HAP-1 (cell line): ENCODE results near the gene FRMD5.

Experiments
- DNase-seq, 2 experiments: peaks; one replicate each; pipeline ENCODE4 v3.0.0-alpha.2; 2016 to 2020; ENCODE audit warnings: low spot score in 2 of 2
- H3K27me3 ChIP-seq: fragments of 250-450 bp; sonication (Bioruptor Pico); 2 replicates; pipeline ENCODE4 v1.5.1; 2020; ENCODE audit warnings: low read depth, mild to moderate bottlenecking, moderate library complexity
- H3K36me3 ChIP-seq: fragments of 250-450 bp; sonication (Bioruptor Pico); replicated peaks from 2 replicates; pipeline ENCODE4 v1.5.1; 2020; ENCODE audit warnings: mild to moderate bottlenecking
- H3K4me1 ChIP-seq: fragments of 250-450 bp; sonication (Bioruptor Pico); 2 replicates; pipeline ENCODE4 v1.5.1; 2020; ENCODE audit warnings: mild to moderate bottlenecking
- H3K4me3 ChIP-seq: fragments of 250-450 bp; sonication (Bioruptor Pico); 2 replicates; pipeline ENCODE4 v1.5.1; 2020; ENCODE audit warnings: mild to moderate bottlenecking, moderate library complexity
- H3K9me3 ChIP-seq: fragments of 250-450 bp; sonication (Bioruptor Pico); 2 replicates; pipeline ENCODE4 v1.5.1; 2020; ENCODE audit warnings: mild to moderate bottlenecking, moderate library complexity
- in situ Hi-C: fragments of 300-500 bp; cut with MboI; formaldehyde crosslinking; loops from 3 replicates; pipeline ENCODE4 v1.14.3; 2020; ENCODE audit warnings: low sequenced_read_pairs, inconsistent platforms, mixed read lengths

FRMD5 gene

GRCh38 chr15:44101286-44101685, 93.8 kb downstream of the FRMD5 start:
- no peaks in the 10 kb centered on the region for H3K36me3 ChIP-seq
- H3K4me1 ChIP-seq = peaks cover 12% of the 10 kb centered on the region
- DNase-seq = no peak
- no peaks in the 10 kb centered on the region for H3K9me3 ChIP-seq
- H3K27me3 ChIP-seq = no peaks in the 10 kb centered on the region
- no peak overlapping the region for H3K4me3 ChIP-seq
- in situ Hi-C loops = no loop called here

- Histone ChIP-seq H3K9me3 (no peaks in the 10 kb centered on the region), H3K4me1 (peaks cover 12% of the 10 kb centered on the region), H3K36me3 (no peaks in the 10 kb centered on the region), H3K4me3 (no peak overlapping the region), H3K27me3 (no peaks in the 10 kb centered on the region)
- in situ Hi-C loops = no loop called here
- DNase-seq = no peak
Measured at GRCh38 chr15:44099671-44100070, 95.4 kb downstream of the FRMD5 start.

GRCh38 chr15:44097552-44097951, 97.5 kb downstream of the FRMD5 start:
- Histone ChIP-seq H3K4me3 (no peak overlapping the region), H3K9me3 (no peaks in the 10 kb centered on the region), H3K27me3 (no peaks in the 10 kb centered on the region), H3K4me1 (peaks cover 6% of the 10 kb centered on the region), H3K36me3 (no peaks in the 10 kb centered on the region)
- in situ Hi-C loops = no loop called here
- no peak for DNase-seq

- Histone ChIP-seq H3K9me3 (no peaks in the 10 kb centered on the region), H3K36me3 (no peaks in the 10 kb centered on the region), H3K27me3 (no peaks in the 10 kb centered on the region), H3K4me3 (no peak overlapping the region), H3K4me1 (peaks cover 6% of the 10 kb centered on the region; the same call in 1 of the 2 replicates)
- in situ Hi-C loops = no loop called here
- no peak for DNase-seq
Measured at GRCh38 chr15:44096596-44096995, 98.5 kb downstream of the FRMD5 start.

GRCh38 chr15:44094781-44095180, 100.3 kb downstream of the FRMD5 start:
- Histone ChIP-seq H3K27me3 (no peaks in the 10 kb centered on the region), H3K36me3 (no peaks in the 10 kb centered on the region), H3K4me1 (peaks cover 6% of the 10 kb centered on the region; the same call in 1 of the 2 replicates), H3K9me3 (no peaks in the 10 kb centered on the region), H3K4me3 (no peak overlapping the region)
- DNase-seq = no peak
- in situ Hi-C loops = no loop called here

GRCh38 chr15:44093836-44094235, 101.2 kb downstream of the FRMD5 start:
- no peak for DNase-seq
- H3K4me1 ChIP-seq = peaks cover 4% of the 10 kb centered on the region; the same call in 1 of the 2 replicates
- in situ Hi-C loops = no loop called here
- H3K9me3 ChIP-seq = no peaks in the 10 kb centered on the region
- H3K4me3 ChIP-seq = no peak overlapping the region
- H3K36me3 ChIP-seq = no peaks in the 10 kb centered on the region
- H3K27me3 ChIP-seq = no peaks in the 10 kb centered on the region

GRCh38 chr15:44092221-44092620, 102.8 kb downstream of the FRMD5 start:
- Histone ChIP-seq H3K4me1 (no peaks in the 10 kb centered on the region), H3K4me3 (no peak overlapping the region), H3K27me3 (no peaks in the 10 kb centered on the region), H3K9me3 (no peaks in the 10 kb centered on the region), H3K36me3 (no peaks in the 10 kb centered on the region)
- no peak for DNase-seq
- in situ Hi-C loops = no loop called here

GRCh38 chr15:44087578-44088465, 107.2 kb downstream of the FRMD5 start:
- in situ Hi-C loops = no loop called here
- H3K4me3 ChIP-seq = no peak overlapping the region
- DNase-seq = no peak
- no peaks in the 10 kb centered on the region for H3K36me3 ChIP-seq
- no peaks in the 10 kb centered on the region; the same call in 1 of the 2 replicates for H3K4me1 ChIP-seq
- H3K9me3 ChIP-seq = no peaks in the 10 kb centered on the region
- H3K27me3 ChIP-seq = no peaks in the 10 kb centered on the region

GRCh38 chr15:44084770-44085169, 110.3 kb downstream of the FRMD5 start:
- Histone ChIP-seq H3K36me3 (no peaks in the 10 kb centered on the region), H3K9me3 (no peaks in the 10 kb centered on the region), H3K4me1 (no peaks in the 10 kb centered on the region; the same call in 1 of the 2 replicates), H3K4me3 (no peak overlapping the region), H3K27me3 (no peaks in the 10 kb centered on the region)
- DNase-seq = no peak
- in situ Hi-C loops = no loop called here

GRCh38 chr15:44084171-44084570, 110.9 kb downstream of the FRMD5 start:
- no peaks in the 10 kb centered on the region; the same call in 1 of the 2 replicates for H3K4me1 ChIP-seq

GRCh38 chr15:44082558-44083157, 112.4 kb downstream of the FRMD5 start:
- in situ Hi-C loops = no loop called here
- Histone ChIP-seq H3K36me3 (no peaks in the 10 kb centered on the region), H3K27me3 (no peaks in the 10 kb centered on the region), H3K4me3 (no peak overlapping the region), H3K4me1 (no peaks in the 10 kb centered on the region; the same call in 1 of the 2 replicates), H3K9me3 (no peaks in the 10 kb centered on the region)
- DNase-seq = no peak

More at GRCh38 chr15:44084171-44084570, 110.9 kb downstream of the FRMD5 start:
- Histone ChIP-seq H3K36me3 (no peaks in the 10 kb centered on the region), H3K4me3 (no peak overlapping the region), H3K9me3 (no peaks in the 10 kb centered on the region), H3K27me3 (no peaks in the 10 kb centered on the region)
- no peak for DNase-seq
- in situ Hi-C loops = no loop called here

- no peak for DNase-seq
Measured at GRCh38 chr15:44081026-44082013, 113.8 kb downstream of the FRMD5 start.

GRCh38 chr15:44075535-44075934, 119.5 kb downstream of the FRMD5 start:
- no peaks in the 10 kb centered on the region for H3K36me3 ChIP-seq
- DNase-seq = no peak
- in situ Hi-C loops = no loop called here
- no peak overlapping the region for H3K4me3 ChIP-seq
- H3K4me1 ChIP-seq = no peaks in the 10 kb centered on the region
- no peaks in the 10 kb centered on the region for H3K27me3 ChIP-seq
- H3K9me3 ChIP-seq = no peaks in the 10 kb centered on the region

More at GRCh38 chr15:44081026-44082013, 113.8 kb downstream of the FRMD5 start:
- H3K4me1 ChIP-seq = no peaks in the 10 kb centered on the region; the same call in 1 of the 2 replicates
- no peaks in the 10 kb centered on the region for H3K9me3 ChIP-seq
- no peaks in the 10 kb centered on the region for H3K27me3 ChIP-seq
- H3K4me3 ChIP-seq = no peak overlapping the region
- no peaks in the 10 kb centered on the region for H3K36me3 ChIP-seq
- in situ Hi-C loops = no loop called here
